GM23338 (cell line): ENCODE measurements around the gene TMEM52. TPM values are rescaled to one million over a fixed set of nuclear protein-coding genes. Genes with fewer than 3 reads are reported as not detected.

Source experiments
- ATAC-seq: fragments of 200-7000 bp; cut with Tn5 transposase; 3 replicates; pipeline ENCODE4 v1.9.1; 2020
- DNase-seq: peaks from one replicate; pipeline ENCODE4 v3.0.0-alpha.2; 2015; ENCODE audit warnings: low spot score
- H2AFZ ChIP-seq: fragments of 200-600 bp; sonication (generic); 2 replicates; pipeline ENCODE4 v1.8.0; 2016; ENCODE audit warnings: antibody characterized with exemption, mild to moderate bottlenecking, moderate library complexity
- H3F3A ChIP-seq: fragments of 200-600 bp; sonication (generic); replicated peaks from 2 replicates; pipeline ENCODE4 v1.8.0; 2017; ENCODE audit warnings: antibody characterized with exemption, mixed run types, low read depth
- H3K27ac ChIP-seq: fragments of 200-600 bp; sonication (generic); 2 replicates; pipeline ENCODE4 v1.6.1; 2016; ENCODE audit warnings: low read depth
- H3K27me3 ChIP-seq: fragments of 200-600 bp; sonication (generic); 2 replicates; pipeline ENCODE4 v1.8.0; 2016; ENCODE audit warnings: mild to moderate bottlenecking, mixed run types, moderate library complexity; ENCODE audit not compliant: insufficient read depth
- H3K36me3 ChIP-seq: fragments of 200-600 bp; sonication (generic); 2 replicates; pipeline ENCODE4 v1.8.0; 2016; ENCODE audit warnings: mild to moderate bottlenecking; ENCODE audit not compliant: insufficient read depth
- H3K4me1 ChIP-seq: fragments of 200-600 bp; sonication (generic); 2 replicates; pipeline ENCODE4 v1.8.0; 2016; ENCODE audit warnings: mild to moderate bottlenecking, moderate library complexity; ENCODE audit not compliant: insufficient read depth
- H3K4me2 ChIP-seq: fragments of 200-600 bp; sonication (generic); 2 replicates; pipeline ENCODE4 v1.7.1; 2017; ENCODE audit warnings: mixed run types
- H3K4me3 ChIP-seq: fragments of 200-600 bp; sonication (generic); 2 replicates; pipeline ENCODE4 v1.6.1; 2016; ENCODE audit warnings: mixed run types
- H3K79me2 ChIP-seq: fragments of 200-600 bp; sonication (generic); replicated peaks from 2 replicates; pipeline ENCODE4 v1.8.0; 2017; ENCODE audit warnings: mild to moderate bottlenecking; ENCODE audit not compliant: insufficient read depth
- H3K9me2 ChIP-seq: fragments of 200-600 bp; sonication (generic); 2 replicates; pipeline ENCODE4 v1.8.0; 2017; ENCODE audit not compliant: insufficient read depth
- H4K20me1 ChIP-seq: fragments of 200-600 bp; sonication (generic); replicated peaks from 2 replicates; pipeline ENCODE4 v1.8.0; 2017; ENCODE audit warnings: mild to moderate bottlenecking; ENCODE audit not compliant: insufficient read depth
- H3K27ac Mint-ChIP-seq: 2 replicates; pipeline ENCODE4 v1.8.0; 2020; ENCODE audit warnings: inconsistent platforms, mild to moderate bottlenecking, moderate library complexity, mixed read lengths
- H3K27me3 Mint-ChIP-seq: 3 replicates; pipeline ENCODE4 v1.8.0; 2022; ENCODE audit warnings: low read depth, mild to moderate bottlenecking, moderate library complexity, mixed read lengths, inconsistent platforms; ENCODE audit not compliant: insufficient read depth, poor library complexity
- H3K36me3 Mint-ChIP-seq: 3 replicates; pipeline ENCODE4 v1.8.0; 2021; ENCODE audit warnings: low read depth, mild to moderate bottlenecking, inconsistent platforms, moderate library complexity, mixed read lengths
- H3K4me1 Mint-ChIP-seq: 3 replicates; pipeline ENCODE4 v1.8.0; 2020; ENCODE audit warnings: mild to moderate bottlenecking, inconsistent platforms, mixed read lengths
- H3K4me3 Mint-ChIP-seq: 3 replicates; pipeline ENCODE4 v1.8.0; 2021; ENCODE audit warnings: moderate library complexity, mild to moderate bottlenecking, inconsistent platforms, mixed read lengths
- H3K9me3 Mint-ChIP-seq: 3 replicates; pipeline ENCODE4 v1.8.0; 2020; ENCODE audit warnings: moderate library complexity, mild to moderate bottlenecking, inconsistent platforms, mixed read lengths
- CREB1 ChIP-seq: fragments of 250-450 bp; sonication (Bioruptor Pico); IDR thresholded peaks from 2 replicates; pipeline ENCODE4 v1.5.0; 2020; ENCODE audit warnings: low read depth, mild to moderate bottlenecking, moderate library complexity
- CTCF ChIP-seq, 2 experiments: fragments of 200-600 bp in 1 of 2; sonication (generic) in 1 of 2; conservative IDR thresholded peaks; 2 replicates each; pipeline versions ENCODE4 v1.5.1 to v1.6.1; 2016 to 2017; ENCODE audit warnings: antibody characterized with exemption in 2 of 2, low read depth in 2 of 2, mild to moderate bottlenecking in 2 of 2, moderate library complexity in 1 of 2
- EZH2 ChIP-seq: fragments of 200-600 bp; sonication (generic); IDR thresholded peaks from one replicate; pipeline ENCODE4 v1.8.0; 2017; ENCODE audit warnings: antibody characterized with exemption, mild to moderate bottlenecking, low read depth; ENCODE audit not compliant: unreplicated experiment
- JUNB ChIP-seq: IDR thresholded peaks from one replicate; pipeline ENCODE4 v1.6.1; 2016; ENCODE audit warnings: antibody characterized with exemption; ENCODE audit not compliant: unreplicated experiment
- NANOG ChIP-seq: IDR thresholded peaks from 2 replicates; pipeline ENCODE4 v1.6.1; 2016; ENCODE audit warnings: antibody characterized with exemption, borderline replicate concordance
- REST ChIP-seq: IDR thresholded peaks from one replicate; pipeline ENCODE4 v1.6.1; 2018; ENCODE audit warnings: antibody characterized with exemption; ENCODE audit not compliant: unreplicated experiment
- STAT1 ChIP-seq: IDR thresholded peaks from one replicate; pipeline ENCODE4 v1.6.1; 2016; ENCODE audit warnings: antibody characterized with exemption; ENCODE audit not compliant: unreplicated experiment
- ZNF114 ChIP-seq: fragments of 250-450 bp; sonication (Bioruptor Pico); IDR thresholded peaks from 2 replicates; pipeline ENCODE4 v1.5.0; 2020; ENCODE audit warnings: mild to moderate bottlenecking, moderate library complexity
- ZNF331 ChIP-seq: fragments of 250-450 bp; sonication (Bioruptor Pico); IDR thresholded peaks from 2 replicates; pipeline ENCODE4 v1.5.0; 2020; ENCODE audit warnings: low read depth, mild to moderate bottlenecking, moderate library complexity
- polyA plus RNA-seq: library from polyadenylated mRNA; unstranded; fragments of >200 nt; fragmentation: Nextera tagmentation; extraction: Ambion mirVana; gene quantifications from 2 replicates; pipeline ENCODE4 v1.2.1, GENCODE V29; 2016
- total RNA-seq: library from RNA; depleted of rRNA; stranded (reverse); fragments of >200 nt; shearing (Covaris generic); gene quantifications from 2 replicates; pipeline ENCODE4 v1.2.3, GENCODE V29; 2014
- TF ChIP-seq, protein P1 (sequence below): fragments of 250-450 bp; sonication (Bioruptor Pico); IDR thresholded peaks from 2 replicates; pipeline ENCODE4 v1.5.0; 2020; ENCODE audit warnings: mild to moderate bottlenecking, moderate library complexity
- TF ChIP-seq, protein P2 (sequence below): IDR thresholded peaks from 2 replicates; pipeline ENCODE4 v1.6.1; 2016; ENCODE audit warnings: antibody characterized with exemption

Gene TMEM52
- total and polyA plus RNA-seq, 2 experiments from 2014 or later = 19.5 to 25.0 TPM

GRCh38 chr1:1959840-1960479 is 40.9 kb upstream of the TMEM52 start:
- H3K9me3 Mint-ChIP-seq = peaks cover 2% of the 10 kb centered on the region; the same call in 2 of the 3 replicates
- TF ChIP-seq CREB1 (CRISPR knock-in tag) (0 out of 2 replicates have a peak, but pooled peaks have one; percentile 5), ZNF331 (CRISPR knock-in tag) (no peak), ZNF114 (CRISPR knock-in tag) (no peak), REST (no peak), JUNB (no peak), STAT1 (no peak), CTCF (conservative IDR thresholded peaks at IDR 0.05; ENCODE audit: low read depth in 2 of 2) (peak; percentile 92 to 96), EZH2 (no peak), NANOG (no peak)
- TF ChIP-seq, protein P1, sequence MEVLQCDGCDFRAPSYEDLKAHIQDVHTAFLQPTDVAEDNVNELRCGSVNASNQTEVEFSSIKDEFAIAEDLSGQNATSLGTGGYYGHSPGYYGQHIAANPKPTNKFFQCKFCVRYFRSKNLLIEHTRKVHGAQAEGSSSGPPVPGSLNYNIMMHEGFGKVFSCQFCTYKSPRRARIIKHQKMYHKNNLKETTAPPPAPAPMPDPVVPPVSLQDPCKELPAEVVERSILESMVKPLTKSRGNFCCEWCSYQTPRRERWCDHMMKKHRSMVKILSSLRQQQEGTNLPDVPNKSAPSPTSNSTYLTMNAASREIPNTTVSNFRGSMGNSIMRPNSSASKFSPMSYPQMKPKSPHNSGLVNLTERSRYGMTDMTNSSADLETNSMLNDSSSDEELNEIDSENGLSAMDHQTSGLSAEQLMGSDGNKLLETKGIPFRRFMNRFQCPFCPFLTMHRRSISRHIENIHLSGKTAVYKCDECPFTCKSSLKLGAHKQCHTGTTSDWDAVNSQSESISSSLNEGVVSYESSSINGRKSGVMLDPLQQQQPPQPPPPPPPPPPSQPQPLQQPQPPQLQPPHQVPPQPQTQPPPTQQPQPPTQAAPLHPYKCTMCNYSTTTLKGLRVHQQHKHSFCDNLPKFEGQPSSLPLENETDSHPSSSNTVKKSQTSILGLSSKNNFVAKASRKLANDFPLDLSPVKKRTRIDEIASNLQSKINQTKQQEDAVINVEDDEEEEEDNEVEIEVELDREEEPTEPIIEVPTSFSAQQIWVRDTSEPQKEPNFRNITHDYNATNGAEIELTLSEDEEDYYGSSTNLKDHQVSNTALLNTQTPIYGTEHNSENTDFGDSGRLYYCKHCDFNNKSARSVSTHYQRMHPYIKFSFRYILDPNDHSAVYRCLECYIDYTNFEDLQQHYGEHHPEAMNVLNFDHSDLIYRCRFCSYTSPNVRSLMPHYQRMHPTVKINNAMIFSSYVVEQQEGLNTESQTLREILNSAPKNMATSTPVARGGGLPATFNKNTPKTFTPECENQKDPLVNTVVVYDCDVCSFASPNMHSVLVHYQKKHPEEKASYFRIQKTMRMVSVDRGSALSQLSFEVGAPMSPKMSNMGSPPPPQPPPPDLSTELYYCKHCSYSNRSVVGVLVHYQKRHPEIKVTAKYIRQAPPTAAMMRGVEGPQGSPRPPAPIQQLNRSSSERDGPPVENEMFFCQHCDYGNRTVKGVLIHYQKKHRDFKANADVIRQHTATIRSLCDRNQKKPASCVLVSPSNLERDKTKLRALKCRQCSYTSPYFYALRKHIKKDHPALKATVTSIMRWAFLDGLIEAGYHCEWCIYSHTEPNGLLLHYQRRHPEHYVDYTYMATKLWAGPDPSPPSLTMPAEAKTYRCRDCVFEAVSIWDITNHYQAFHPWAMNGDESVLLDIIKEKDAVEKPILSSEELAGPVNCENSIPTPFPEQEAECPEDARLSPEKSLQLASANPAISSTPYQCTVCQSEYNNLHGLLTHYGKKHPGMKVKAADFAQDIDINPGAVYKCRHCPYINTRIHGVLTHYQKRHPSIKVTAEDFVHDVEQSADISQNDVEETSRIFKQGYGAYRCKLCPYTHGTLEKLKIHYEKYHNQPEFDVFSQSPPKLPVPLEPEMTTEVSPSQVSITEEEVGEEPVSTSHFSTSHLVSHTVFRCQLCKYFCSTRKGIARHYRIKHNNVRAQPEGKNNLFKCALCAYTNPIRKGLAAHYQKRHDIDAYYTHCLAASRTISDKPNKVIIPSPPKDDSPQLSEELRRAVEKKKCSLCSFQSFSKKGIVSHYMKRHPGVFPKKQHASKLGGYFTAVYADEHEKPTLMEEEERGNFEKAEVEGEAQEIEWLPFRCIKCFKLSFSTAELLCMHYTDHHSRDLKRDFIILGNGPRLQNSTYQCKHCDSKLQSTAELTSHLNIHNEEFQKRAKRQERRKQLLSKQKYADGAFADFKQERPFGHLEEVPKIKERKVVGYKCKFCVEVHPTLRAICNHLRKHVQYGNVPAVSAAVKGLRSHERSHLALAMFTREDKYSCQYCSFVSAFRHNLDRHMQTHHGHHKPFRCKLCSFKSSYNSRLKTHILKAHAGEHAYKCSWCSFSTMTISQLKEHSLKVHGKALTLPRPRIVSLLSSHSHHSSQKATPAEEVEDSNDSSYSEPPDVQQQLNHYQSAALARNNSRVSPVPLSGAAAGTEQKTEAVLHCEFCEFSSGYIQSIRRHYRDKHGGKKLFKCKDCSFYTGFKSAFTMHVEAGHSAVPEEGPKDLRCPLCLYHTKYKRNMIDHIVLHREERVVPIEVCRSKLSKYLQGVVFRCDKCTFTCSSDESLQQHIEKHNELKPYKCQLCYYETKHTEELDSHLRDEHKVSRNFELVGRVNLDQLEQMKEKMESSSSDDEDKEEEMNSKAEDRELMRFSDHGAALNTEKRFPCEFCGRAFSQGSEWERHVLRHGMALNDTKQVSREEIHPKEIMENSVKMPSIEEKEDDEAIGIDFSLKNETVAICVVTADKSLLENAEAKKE (CRISPR knock-in tag) = no peak
- TF ChIP-seq, protein P2, sequence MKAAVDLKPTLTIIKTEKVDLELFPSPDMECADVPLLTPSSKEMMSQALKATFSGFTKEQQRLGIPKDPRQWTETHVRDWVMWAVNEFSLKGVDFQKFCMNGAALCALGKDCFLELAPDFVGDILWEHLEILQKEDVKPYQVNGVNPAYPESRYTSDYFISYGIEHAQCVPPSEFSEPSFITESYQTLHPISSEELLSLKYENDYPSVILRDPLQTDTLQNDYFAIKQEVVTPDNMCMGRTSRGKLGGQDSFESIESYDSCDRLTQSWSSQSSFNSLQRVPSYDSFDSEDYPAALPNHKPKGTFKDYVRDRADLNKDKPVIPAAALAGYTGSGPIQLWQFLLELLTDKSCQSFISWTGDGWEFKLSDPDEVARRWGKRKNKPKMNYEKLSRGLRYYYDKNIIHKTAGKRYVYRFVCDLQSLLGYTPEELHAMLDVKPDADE = no peak
- Histone ChIP-seq H4K20me1 (no peaks in the 10 kb centered on the region), H3K4me2 (peak overlapping the region; percentile 68), H3K9me2 (no peaks in the 10 kb centered on the region), H3F3A (peaks cover 10% of the 10 kb centered on the region), H3K36me3 (no peaks in the 10 kb centered on the region), H2AFZ (peak overlapping the region; percentile 96), H3K27me3 (no peaks in the 10 kb centered on the region), H3K4me3 (peak overlapping the region; percentile 44; the same call in 1 of the 2 replicates), H3K79me2 (no peaks in the 10 kb centered on the region), H3K27ac (no peak overlapping the region), H3K4me1 (peaks cover 5% of the 10 kb centered on the region; the same call in 1 of the 2 replicates)
- H3K36me3 Mint-ChIP-seq = peaks cover under 1% of the 10 kb centered on the region; the same call in 2 of the 3 replicates
- ATAC-seq (peak; percentile 89), DNase-seq (peak; percentile 96)
- peaks cover 13% of the 10 kb centered on the region for H3K27me3 Mint-ChIP-seq
- peaks cover 22% of the 10 kb centered on the region for H3K4me1 Mint-ChIP-seq
- H3K4me3 Mint-ChIP-seq = peak overlapping the region; percentile 48; the same call in 2 of the 3 replicates
- H3K27ac Mint-ChIP-seq = no peak overlapping the region; the same call in none of the 2 replicates
